Stomach (tissue), 9 donors: Measurements from ENCODE around the gene EIF5AL1. TPM values are rescaled to one million over a fixed set of nuclear protein-coding genes. Genes with fewer than 3 reads are reported as not detected.
"Not testable (repeated sequence)": the region's sequence is repeated elsewhere in the genome, so short reads cannot be mapped to it uniquely, and the experiment has no call there.

Experiments
- DNase-seq, 2 donors: peaks; one replicate each; pipeline versions ENCODE4 v3.0.0 to v3.0.0-alpha.2; 2013 to 2019
- H3K27ac ChIP-seq, 5 donors: fragments of 200-600 bp in 4 of 5; sonication (generic) in 4 of 5; one replicate each; pipeline ENCODE4 v1.5.1; 2013 to 2019; ENCODE audit warnings: mild to moderate bottlenecking in 1 of 5, moderate library complexity in 1 of 5
- H3K27me3 ChIP-seq, 3 donors: fragments of 200-600 bp; sonication (generic); one replicate each; pipeline ENCODE4 v1.5.1; 2017 to 2019; ENCODE audit warnings: mixed run types in 1 of 3
- H3K36me3 ChIP-seq, 4 donors: fragments of 200-600 bp; sonication (generic); 1 replicate in 3 of 4; 2 replicates in 1 of 4; pipeline ENCODE4 v1.5.1; 2016 to 2019
- H3K4me1 ChIP-seq, 4 donors: fragments of 200-600 bp; sonication (generic); one replicate each; pipeline ENCODE4 v1.5.1; 2016 to 2019
- H3K4me3 ChIP-seq, 4 donors: fragments of 200-600 bp; sonication (generic) in 3 of 4; one replicate each; pipeline ENCODE4 v1.5.1; 2016 to 2019; ENCODE audit warnings: mild to moderate bottlenecking in 1 of 4
- H3K9me3 ChIP-seq, 4 donors: fragments of 200-600 bp; sonication (generic); one replicate each; pipeline ENCODE4 v1.5.1; 2016 to 2019
- EP300 ChIP-seq: sonication (generic); formaldehyde crosslinking; IDR thresholded peaks from one replicate; pipeline ENCODE4 v1.6.1; 2017; ENCODE audit warnings: antibody characterized with exemption
- POLR2A ChIP-seq, 4 donors: fragments of 450-650 bp; IDR thresholded peaks; one replicate each; pipeline ENCODE4 v1.6.1; 2016; ENCODE audit warnings: antibody characterized with exemption in 4 of 4, control low read depth in 2 of 4, mild to moderate bottlenecking in 1 of 4, moderate library complexity in 1 of 4
- POLR2AphosphoS5 ChIP-seq, 3 donors: sonication (generic); formaldehyde crosslinking; IDR thresholded peaks; one replicate each; pipeline ENCODE4 v1.6.1; 2016; ENCODE audit warnings: antibody characterized with exemption in 3 of 3
- WGBS, 5 donors: extraction: QIAGEN DNeasy Blood & Tissue Kit in 3 of 5; methylation state at CpG; one replicate each; pipeline versions ENCODE4 v1.1.5 to v1.1.7; 2013 to 2018; 5-methylcytosine and 5-hydroxymethylcytosine counted together
- intact Hi-C: fragments of 100-400 bp; cut with DNase I; formaldehyde crosslinking; loops from one replicate; pipeline ENCODE4 v1.15.1; 2023; ENCODE audit warnings: low total_unique reads
- polyA plus RNA-seq, 3 donors: library from polyadenylated mRNA; stranded (reverse); fragments of 200-250 nt; gene quantifications; one replicate each; pipeline ENCODE4 v1.2.3, GENCODE V29; 2013
- total RNA-seq, 5 donors: library from RNA; depleted of rRNA; stranded (reverse); fragments of >200 nt; gene quantifications; one replicate each; pipeline versions ENCODE4 v1.1.0 to v1.2.3, GENCODE V29; 2014 to 2016
- TF ChIP-seq, protein P1 (sequence below), 7 experiments: fragments of 450-650 bp in 4 of 7; fragments of 200-600 bp in 3 of 7; sonication (generic) in 3 of 7; IDR thresholded peaks; one replicate each; pipeline ENCODE4 v1.5.1; 2016 to 2019; ENCODE audit warnings: antibody characterized with exemption in 7 of 7, control low read depth in 2 of 7, mild to moderate bottlenecking in 1 of 7
- donor health status: healthy with polysubstance abuse.
- donor health status: Bipolar disorder and iron deficiency.
- donor health status: healthy.

Gene EIF5AL1
- total and polyA plus RNA-seq, 8 donors = 0.18 to 0.75 (median 0.46) TPM; not detected in 3

DNA sequence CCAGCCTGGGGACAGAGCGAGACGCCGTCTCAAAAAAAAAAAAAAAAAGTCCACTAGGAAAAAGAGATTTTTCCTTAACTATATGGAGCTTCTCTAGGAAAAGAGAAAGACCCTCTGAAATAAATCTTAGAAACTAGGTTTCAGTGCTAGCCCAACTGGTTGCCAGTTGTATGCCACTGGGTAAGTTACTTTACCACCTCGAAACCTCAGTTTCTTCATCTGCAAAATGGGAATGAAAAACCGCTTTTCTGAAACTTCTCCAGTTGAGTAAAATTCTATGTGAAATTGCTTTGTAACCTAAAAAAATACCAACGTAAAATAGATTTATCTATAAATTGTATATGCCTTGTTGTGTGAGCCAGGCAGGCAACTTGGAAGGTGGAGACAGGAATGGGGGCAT, 16.5 kb upstream of the EIF5AL1 start:
- 79 to 86% (median 83%) methylated on average over 6 of the region's 6 CpGs for whole genome bisulfite sequencing, 5 donors
- TF ChIP-seq POLR2AphosphoS5 (IDR thresholded peaks at IDR 0.05) = no peak
- TF ChIP-seq, protein P1, sequence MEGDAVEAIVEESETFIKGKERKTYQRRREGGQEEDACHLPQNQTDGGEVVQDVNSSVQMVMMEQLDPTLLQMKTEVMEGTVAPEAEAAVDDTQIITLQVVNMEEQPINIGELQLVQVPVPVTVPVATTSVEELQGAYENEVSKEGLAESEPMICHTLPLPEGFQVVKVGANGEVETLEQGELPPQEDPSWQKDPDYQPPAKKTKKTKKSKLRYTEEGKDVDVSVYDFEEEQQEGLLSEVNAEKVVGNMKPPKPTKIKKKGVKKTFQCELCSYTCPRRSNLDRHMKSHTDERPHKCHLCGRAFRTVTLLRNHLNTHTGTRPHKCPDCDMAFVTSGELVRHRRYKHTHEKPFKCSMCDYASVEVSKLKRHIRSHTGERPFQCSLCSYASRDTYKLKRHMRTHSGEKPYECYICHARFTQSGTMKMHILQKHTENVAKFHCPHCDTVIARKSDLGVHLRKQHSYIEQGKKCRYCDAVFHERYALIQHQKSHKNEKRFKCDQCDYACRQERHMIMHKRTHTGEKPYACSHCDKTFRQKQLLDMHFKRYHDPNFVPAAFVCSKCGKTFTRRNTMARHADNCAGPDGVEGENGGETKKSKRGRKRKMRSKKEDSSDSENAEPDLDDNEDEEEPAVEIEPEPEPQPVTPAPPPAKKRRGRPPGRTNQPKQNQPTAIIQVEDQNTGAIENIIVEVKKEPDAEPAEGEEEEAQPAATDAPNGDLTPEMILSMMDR (IDR thresholded peaks at IDR 0.05) = no peak
- TF ChIP-seq POLR2A (IDR thresholded peaks at IDR 0.05) = no peak
- TF ChIP-seq EP300 = no peak
- Histone ChIP-seq H3K27ac (no peak overlapping the region), H3K27me3 (peaks cover 0 to 4% (median 0%) of the 10 kb centered on the region in 3 donors), H3K36me3 (no peaks in the 10 kb centered on the region), H3K4me3 (no peak overlapping the region), H3K9me3 (no peaks in the 10 kb centered on the region), H3K4me1 (peaks cover 0 to 8% (median under 1%) of the 10 kb centered on the region in 4 donors)
- DNase-seq = no peak
- intact Hi-C loops = no loop called here

DNA sequence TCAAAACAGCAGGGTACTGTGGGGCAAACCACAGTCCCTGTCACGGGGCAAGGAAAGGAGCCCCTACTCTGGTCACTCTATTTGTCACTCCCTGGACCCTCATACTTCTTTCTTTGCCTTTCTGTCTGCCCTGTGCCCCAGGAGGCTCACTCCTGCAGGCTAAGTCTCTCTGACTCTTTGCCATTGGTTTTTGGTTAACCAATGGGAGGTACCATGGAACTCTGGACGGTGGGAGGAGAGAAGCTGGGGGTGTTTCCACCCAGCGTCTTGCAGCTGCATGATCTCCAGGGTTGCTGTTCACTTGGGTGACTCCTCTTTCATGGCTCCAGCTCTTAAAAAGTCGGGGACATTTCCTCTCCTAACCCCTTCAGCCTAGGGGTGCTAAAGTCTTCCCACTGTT, 15.4 kb upstream of the EIF5AL1 start:
- TF ChIP-seq POLR2AphosphoS5 (IDR thresholded peaks at IDR 0.05) = no peak
- no peak for TF ChIP-seq EP300
- TF ChIP-seq, protein P1 (IDR thresholded peaks at IDR 0.05) = no peak
- no peak for TF ChIP-seq POLR2A (IDR thresholded peaks at IDR 0.05)
- intact Hi-C loops = no loop called here
- DNase-seq = no peak

DNA sequence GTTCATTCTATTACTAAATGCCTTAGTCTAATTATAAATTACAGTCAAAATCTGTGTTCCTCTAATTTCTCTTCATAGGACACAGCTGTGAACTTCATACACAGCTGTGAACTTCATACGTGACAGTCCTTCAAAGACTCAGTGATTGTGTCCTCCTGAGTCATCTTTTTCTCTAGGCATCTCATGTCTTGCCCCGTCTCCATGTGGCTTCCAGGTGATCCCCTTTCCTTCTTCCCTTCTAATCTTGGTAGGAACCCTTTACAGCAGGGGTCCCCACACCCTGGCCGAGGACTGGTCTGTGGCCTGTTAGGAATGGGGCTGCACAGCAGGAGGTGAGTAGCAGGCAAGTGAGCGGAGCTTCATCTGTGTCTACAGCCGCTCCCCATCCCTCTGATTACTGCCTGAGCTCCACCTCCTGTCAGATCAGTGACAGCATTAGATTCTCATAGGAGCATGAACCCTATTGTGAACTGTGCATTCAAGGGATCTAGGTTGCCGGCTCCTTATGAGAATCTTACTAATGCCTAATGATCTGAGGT, 14.0 kb upstream of the EIF5AL1 start:
- TF ChIP-seq EP300 = no peak
- no peak for TF ChIP-seq POLR2AphosphoS5 (IDR thresholded peaks at IDR 0.05)
- TF ChIP-seq, protein P1 (IDR thresholded peaks at IDR 0.05) = no peak
- TF ChIP-seq POLR2A (IDR thresholded peaks at IDR 0.05) = no peak
- H3K4me1 ChIP-seq = peaks cover 0 to 6% (median 0%) of the 10 kb centered on the region in 4 donors
- no peak overlapping the region for H3K4me3 ChIP-seq
- intact Hi-C loops = no loop called here
- no peaks in the 10 kb centered on the region for H3K9me3 ChIP-seq
- no peak for DNase-seq
- peaks cover 0 to 11% (median 0%) of the 10 kb centered on the region in 3 donors for H3K27me3 ChIP-seq
- no peaks in the 10 kb centered on the region for H3K36me3 ChIP-seq
- H3K27ac ChIP-seq = no peak overlapping the region
- WGBS, 5 donors = 79 to 89% (median 84%) methylated on average over 6 of the region's 6 CpGs

More for the DNA sequence above, 15.4 kb upstream of the EIF5AL1 start:
- WGBS, 5 donors = 28 to 67% (median 51%) methylated on average over 4 of the region's 4 CpGs
- Histone ChIP-seq H3K9me3 (no peaks in the 10 kb centered on the region), H3K4me1 (no peaks in the 10 kb centered on the region), H3K4me3 (no peak overlapping the region), H3K27me3 (peaks cover 0 to 4% (median 0%) of the 10 kb centered on the region in 3 donors), H3K36me3 (no peaks in the 10 kb centered on the region), H3K27ac (no peak overlapping the region)

DNA sequence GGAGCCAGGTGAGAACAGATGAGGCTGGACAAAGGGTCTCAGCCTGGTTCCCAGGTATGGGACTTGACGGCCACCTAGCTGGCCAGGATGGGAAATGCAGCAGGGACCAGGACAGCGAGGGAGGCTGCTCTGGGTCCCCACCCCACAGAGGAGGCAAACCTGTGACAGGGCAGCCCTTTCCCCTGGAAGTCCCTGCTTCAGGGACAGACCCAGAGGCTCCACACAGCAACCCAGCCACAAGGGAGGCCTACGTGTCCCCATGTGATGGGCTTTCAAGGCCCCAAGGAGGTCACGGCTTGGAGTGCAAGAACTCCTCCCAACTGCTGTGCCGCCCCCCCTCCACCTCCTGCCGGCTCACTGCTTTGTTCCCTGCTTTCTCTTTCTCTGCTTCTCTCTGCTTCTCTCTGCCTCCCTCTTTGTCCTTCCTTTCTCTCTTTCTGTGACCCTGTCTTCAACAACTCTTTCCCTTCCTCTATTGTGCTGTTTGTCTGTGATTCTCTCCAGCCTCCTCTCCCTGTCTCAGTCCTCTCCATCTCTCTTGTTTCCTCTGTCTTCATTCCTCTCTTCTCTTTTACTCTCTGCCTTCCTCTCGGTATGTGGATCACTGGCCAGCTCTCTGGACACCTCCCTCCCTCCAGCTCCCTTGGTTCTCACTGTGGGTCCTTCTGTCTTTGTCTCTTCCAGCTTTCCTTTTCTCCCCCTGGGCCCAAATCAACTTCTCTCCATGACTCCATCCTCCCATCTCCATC, 9.6 kb upstream of the EIF5AL1 start:
- WGBS, 5 donors = 30 to 48% (median 36%) methylated on average over 7 of the region's 7 CpGs
- Histone ChIP-seq H3K4me3 (no peak overlapping the region), H3K4me1 (peaks cover 0 to 6% (median 0%) of the 10 kb centered on the region in 4 donors), H3K9me3 (no peaks in the 10 kb centered on the region), H3K27me3 (peaks cover 0 to 25% (median 0%) of the 10 kb centered on the region in 3 donors), H3K36me3 (no peaks in the 10 kb centered on the region), H3K27ac (no peak overlapping the region)
- DNase-seq = peak in 1 of 2 donors; percentile 52
- intact Hi-C loops = no loop called here
- TF ChIP-seq POLR2AphosphoS5 (IDR thresholded peaks at IDR 0.05) = no peak
- TF ChIP-seq, protein P1 (IDR thresholded peaks at IDR 0.05) = peak in 2 of 7 experiments; percentile 26 to 47

DNA sequence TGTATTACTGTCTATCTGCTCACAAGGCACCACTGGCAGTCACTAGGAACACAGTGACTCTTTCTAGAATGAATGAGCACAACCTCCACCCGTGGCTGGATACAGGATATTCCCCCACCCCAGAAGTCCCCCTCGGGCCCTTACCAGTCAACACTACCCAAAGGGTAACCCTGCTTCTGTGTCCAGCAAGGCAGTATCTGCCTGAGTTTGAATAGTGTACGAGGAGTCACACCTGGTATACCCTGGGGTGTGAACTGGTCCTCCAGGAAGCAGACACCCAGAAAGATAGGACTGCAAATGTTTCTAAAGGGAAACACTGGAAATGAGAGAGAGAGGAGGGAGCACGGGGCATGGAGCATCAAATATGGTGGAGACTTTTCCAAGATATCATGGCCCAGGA, 8.5 kb upstream of the EIF5AL1 start:
- H3K27ac ChIP-seq, intact Hi-C loops, H3K4me1 ChIP-seq, DNase-seq, H3K9me3 ChIP-seq, H3K4me3 ChIP-seq, H3K36me3 ChIP-seq: not testable (repeated sequence)
- 58 to 72% (median 66%) methylated on average over 4 of the region's 4 CpGs for WGBS, 5 donors
- peaks cover 0 to 25% (median 0%) of the 10 kb centered on the region in 3 donors for H3K27me3 ChIP-seq

DNA sequence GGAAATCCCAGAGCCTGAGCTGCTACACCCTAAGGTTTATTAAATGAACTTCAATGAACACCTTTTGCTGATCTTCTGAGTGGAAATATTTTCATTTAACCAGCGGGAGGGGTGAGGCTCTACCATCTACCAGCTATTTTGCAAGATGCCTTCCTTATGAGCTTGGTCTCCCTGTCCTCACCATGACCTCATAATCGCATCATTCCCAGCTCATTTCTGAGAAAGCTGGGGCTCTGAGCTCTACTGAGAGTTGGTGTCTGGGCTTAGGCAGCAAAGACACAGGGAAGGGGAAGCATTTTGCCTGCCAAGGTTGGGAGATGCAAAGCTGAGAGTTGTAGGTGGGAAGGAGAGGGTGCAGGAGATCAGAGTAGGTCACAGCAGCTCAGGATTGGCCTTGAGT, 7.8 kb upstream of the EIF5AL1 start:
- H3K4me3 ChIP-seq, DNase-seq, H3K27ac ChIP-seq, H3K4me1 ChIP-seq, intact Hi-C loops, H3K9me3 ChIP-seq, H3K36me3 ChIP-seq: not testable (repeated sequence)
- no CpG with 5 or more reads among the region's 2 CpGs for WGBS, 5 donors
- peaks cover 0 to 25% (median 0%) of the 10 kb centered on the region in 3 donors for H3K27me3 ChIP-seq

DNA sequence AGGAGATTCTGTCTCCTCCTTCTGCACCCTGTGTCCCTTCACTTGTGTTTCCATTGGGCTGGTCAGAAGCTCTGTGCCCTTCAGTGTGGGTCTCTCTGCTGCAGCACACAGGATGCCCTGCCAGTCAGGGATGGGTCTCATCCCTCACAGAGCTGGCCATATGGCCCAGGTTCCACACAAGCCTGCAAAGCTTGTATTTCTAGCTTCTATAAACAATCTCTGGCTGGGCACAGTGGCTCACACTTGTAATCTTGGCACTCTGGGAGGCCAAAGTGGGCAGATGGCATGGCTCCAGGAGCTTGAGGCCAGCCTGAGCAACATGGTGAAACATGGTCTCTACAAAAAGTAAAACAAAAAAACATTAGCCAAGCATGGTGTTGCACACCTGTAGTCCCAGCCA, 7.0 kb upstream of the EIF5AL1 start:
- H3K4me3 ChIP-seq, intact Hi-C loops, H3K9me3 ChIP-seq, H3K36me3 ChIP-seq, DNase-seq, H3K27ac ChIP-seq, H3K4me1 ChIP-seq: not testable (repeated sequence)
- peaks cover 0 to 25% (median 0%) of the 10 kb centered on the region in 3 donors for H3K27me3 ChIP-seq
